HG03457 (cell line): Measurements from ENCODE around the gene METTL25B.

ENCODE experiments used
- ATAC-seq: cut with Tn5 transposase; IDR thresholded peaks from one replicate; pipeline ENCODE4 v1.9.1; 2021; ENCODE audit warnings: moderate number of reproducible peaks; ENCODE audit not compliant: unreplicated experiment

Gene METTL25B

GRCh38 chr1:156725683-156726280, 2.5 kb upstream of the METTL25B start:
- ATAC-seq: no peak

- no peak for ATAC-seq
Measured at GRCh38 chr1:156726549-156727226, 1.6 kb upstream of the METTL25B start.

GRCh38 chr1:156727492-156727891, 777 bp upstream of the METTL25B start:
- no peak for ATAC-seq

DNA sequence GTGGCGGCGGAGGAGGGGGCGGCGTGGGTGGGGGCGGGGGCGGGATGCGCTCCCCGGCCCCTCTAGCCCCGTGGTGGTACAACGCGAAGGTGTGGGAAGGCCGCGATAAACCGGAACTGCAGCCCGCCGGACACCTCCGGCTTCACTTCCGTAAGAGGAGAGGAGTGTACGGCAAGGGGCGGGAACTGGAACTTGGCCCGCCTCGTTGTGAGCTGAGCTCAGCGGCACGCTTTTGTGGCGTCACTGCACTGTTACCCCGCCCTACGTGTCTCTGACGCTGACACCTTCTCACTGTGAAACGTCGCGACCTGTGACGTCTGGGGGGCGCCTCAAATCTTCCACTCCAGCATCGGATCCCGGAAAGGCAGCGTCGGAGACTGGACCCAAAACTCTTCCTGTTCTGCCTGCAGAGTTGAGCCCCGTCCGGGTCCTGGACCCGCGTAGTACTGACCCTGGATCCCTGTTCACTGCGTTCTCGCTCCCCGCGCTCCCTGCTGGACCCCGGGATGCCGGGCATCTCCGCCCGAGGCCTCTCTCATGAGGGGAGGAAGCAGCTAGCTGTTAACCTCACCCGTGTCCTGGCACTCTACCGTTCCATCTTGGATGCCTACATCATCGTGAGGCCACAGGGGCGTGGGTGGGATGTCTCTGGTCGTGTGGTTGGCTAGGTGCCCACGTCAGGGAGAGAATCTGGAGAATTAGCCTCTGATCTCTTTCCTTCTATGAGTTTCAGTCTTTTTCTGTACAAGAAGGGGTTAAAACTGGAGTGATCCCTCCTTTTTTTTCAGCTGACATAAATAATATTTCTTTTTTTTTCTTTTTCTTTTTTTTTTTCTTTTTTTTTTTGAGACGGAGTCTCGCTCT, 562 bp downstream of the METTL25B start, which contains the start of gene ISG20L2:
Gene ISG20L2 (minus strand): TSS at position 168 of the 864 bp plus-strand sequence. CDS start 1,114 bp downstream, outside the sequence.
- peak; percentile 69 for ATAC-seq

- ATAC-seq: no peak
Measured at GRCh38 chr1:156733989-156734584, 5.8 kb downstream of the METTL25B start.

DNA sequence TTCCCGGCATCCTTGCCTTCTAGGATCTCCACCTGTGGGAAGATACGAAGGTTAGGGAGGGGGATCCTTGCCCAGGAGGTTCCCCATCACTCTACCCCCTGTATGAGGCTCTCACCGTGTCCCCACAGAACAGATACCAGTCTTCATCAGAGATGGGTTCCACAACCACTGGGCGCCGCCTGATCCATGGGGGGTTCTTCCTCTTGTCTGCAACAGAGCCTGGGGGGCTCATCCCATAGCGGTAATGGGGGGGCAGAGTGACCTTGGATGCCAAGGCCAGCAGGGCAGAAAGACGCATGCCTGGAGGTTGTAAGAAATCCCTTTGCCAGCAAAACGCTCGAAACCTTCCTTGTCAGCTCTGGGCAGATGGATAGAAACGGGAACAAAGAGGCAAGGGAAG, 10.1 kb downstream of the METTL25B start:
- ATAC-seq: no peak

- no peak for ATAC-seq
Measured at GRCh38 chr1:156738916-156739315, 10.6 kb downstream of the METTL25B start.

DNA sequence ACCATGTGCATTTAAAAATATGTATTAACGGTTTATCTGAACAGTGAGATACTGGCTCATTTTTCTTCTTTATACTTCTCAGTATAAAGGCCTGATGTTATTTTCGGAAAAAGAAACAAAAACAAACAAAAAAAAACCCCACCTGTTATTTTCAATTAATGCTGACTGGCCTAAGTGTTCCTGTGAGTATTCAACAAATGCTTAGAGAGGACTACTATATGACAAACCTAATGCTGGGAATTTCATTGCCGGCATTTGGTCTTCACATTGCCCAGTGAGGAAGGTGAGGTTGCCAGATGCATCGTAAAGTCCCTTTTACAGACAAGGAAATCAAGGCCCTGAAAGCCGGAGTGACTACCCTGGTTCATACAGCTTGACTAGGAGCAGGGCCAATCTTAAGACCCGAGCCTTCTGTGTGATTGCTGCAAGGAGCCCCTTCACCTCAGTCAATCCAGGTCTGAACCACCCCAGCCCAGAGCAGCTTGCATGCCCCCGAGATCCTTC, 12.0 kb downstream of the METTL25B start:
- ATAC-seq: no peak

DNA sequence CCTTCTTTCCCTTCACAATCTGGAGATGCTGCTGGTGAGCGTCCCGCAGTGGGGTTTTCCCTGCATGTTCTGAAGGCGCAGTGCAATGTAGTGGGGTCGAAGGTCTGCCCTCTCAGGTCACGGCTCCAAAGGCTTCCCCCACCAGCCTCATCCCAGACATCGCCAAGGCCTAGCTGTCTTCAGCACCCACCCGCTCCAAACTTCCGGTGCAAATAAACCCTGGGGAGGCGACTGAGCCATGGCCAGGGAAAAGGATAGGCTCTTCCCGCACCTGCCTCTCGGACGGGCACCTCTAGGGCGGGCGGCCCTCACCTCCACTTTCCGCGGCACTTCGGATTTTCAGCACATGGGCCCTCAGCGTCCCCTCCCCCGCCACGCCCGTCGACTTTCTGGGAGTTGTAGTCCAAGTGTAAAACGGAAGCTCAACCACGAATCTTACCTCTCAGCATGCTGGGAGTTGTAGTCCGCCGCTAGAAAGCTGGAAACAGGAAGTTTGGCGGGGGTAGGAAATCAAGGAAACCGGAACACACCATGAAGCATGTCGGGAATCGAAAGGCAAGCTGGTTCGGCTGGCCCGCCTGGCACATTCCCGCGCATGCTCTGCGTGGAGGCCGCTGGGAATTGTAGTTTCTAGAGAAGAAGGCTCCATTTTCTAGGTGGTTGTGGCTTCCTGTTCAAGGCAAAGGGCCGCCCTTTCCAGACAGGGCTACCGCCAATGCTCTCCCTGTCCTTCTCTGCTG, 12.6 kb downstream of the METTL25B start, which contains the start of gene MRPL24:
Gene MRPL24 (minus strand): TSS at position 348 of the 740 bp plus-strand sequence. CDS start 2,384 bp downstream, outside the sequence.
- ATAC-seq: peak; percentile 75

GRCh38 chr1:156741481-156741983, 13.3 kb downstream of the METTL25B start:
- ATAC-seq: peak; percentile 2

GRCh38 chr1:156742017-156742416, 13.7 kb downstream of the METTL25B start:
- no peak for ATAC-seq

DNA sequence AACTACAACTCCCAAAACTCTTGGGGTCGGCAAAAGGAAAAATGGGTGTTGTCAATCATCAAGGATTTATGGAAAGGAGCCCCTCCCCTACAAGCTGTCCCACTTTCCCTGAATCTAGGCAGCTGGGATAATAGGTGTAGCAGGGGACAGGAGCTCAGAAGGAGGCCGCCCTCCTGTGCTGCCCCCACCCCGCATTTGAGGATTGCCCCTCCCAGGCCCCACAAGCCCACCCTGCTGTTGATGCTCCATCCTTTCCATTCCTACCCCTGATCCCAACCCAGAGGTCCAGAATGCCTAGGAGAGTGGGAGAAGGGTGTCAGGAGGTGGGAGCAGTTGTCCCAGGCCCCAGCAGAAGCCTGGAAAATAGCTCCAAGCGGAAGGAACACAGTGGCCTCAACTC, 14.5 kb downstream of the METTL25B start:
- ATAC-seq: no peak

DNA sequence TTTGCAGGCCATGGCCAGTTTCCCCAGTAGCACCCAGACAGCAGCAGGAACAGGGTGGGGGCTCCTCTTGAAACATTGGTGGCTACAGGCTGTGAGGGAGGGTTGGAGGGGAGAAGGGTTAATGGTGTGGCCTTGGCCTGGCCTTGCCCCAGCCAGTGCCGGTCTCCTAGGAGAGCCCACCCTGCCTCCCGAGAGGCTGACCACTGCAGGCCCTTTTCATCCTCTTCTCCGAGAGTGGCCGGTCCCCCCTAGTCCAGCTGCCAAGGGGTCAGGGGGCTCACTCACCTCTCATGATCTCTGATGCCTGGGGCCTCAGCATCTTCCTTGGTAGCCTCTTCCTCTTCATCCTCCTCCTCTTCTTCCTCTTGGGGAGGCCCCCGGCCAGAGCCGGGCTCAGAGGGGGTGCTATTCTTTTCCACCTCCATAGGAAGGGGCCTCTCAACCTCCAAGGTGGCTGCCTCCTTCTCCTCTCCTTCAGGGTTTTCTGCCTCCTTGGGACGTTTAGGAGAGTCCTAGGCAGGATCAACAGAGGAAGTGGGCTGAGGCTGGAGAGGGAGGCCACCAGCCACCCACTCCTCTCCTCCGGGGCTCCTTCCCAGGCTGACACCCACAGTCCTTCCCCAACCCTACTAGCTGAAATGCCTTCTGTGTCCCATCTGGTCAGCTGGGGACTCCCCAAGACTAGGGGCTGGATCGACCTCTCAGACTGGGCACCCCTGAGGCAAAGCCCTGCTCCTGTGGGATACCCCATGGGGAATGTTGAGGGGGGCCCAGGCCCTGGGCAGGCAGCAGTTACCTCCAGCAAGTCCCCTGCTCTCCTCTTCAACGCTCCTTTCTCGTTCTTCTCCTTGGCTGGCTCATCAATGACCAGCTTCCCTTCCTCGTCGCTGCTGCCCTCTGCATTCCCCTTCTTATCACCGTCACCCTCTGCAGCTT, 15.4 kb downstream of the METTL25B start:
- ATAC-seq: no peak

- ATAC-seq: no peak
Measured at GRCh38 chr1:156744344-156744743, 16.1 kb downstream of the METTL25B start.

- no peak for ATAC-seq
Measured at GRCh38 chr1:156744786-156745419, 16.6 kb downstream of the METTL25B start.

GRCh38 chr1:156745881-156746280, 17.6 kb downstream of the METTL25B start:
- ATAC-seq: no peak

- ATAC-seq: no peak
Measured at GRCh38 chr1:156746406-156746727, 18.1 kb downstream of the METTL25B start.
